Ovary (tissue), 9 donors: Measurements from ENCODE around the gene TRMT112. TPM values are rescaled to one million over a fixed set of nuclear protein-coding genes. Genes with fewer than 3 reads are reported as not detected.

Source experiments
- DNase-seq, 5 donors: peaks; one replicate each; pipeline ENCODE4 v3.0.0-alpha.2; 2019 to 2020
- H3K27ac ChIP-seq, 2 donors: fragments of 200-600 bp; one replicate each; pipeline versions ENCODE4 v1.5.1 to v1.8.0; 2019 to 2022
- H3K27me3 ChIP-seq: fragments of 200-600 bp; one replicate; pipeline ENCODE4 v1.8.0; 2022
- H3K36me3 ChIP-seq: fragments of 200-600 bp; sonication (generic); one replicate; pipeline ENCODE4 v1.5.1; 2019
- H3K4me1 ChIP-seq: one replicate; pipeline ENCODE4 v1.8.1; 2013; ENCODE audit warnings: mild to moderate bottlenecking, moderate library complexity; ENCODE audit not compliant: insufficient read depth
- H3K4me3 ChIP-seq: fragments of 200-600 bp; sonication (generic); one replicate; pipeline ENCODE4 v1.5.1; 2017
- H3K9me3 ChIP-seq, 2 donors: fragments of 200-600 bp in 1 of 2; sonication (generic) in 1 of 2; one replicate each; pipeline versions ENCODE4 v1.5.1 to v1.8.1; 2013 to 2019; ENCODE audit warnings: mild to moderate bottlenecking in 1 of 2, moderate library complexity in 1 of 2
- CTCF ChIP-seq, 3 donors: fragments of 450-650 bp in 2 of 3; fragments of 200-600 bp in 1 of 3; IDR thresholded peaks; one replicate each; pipeline versions ENCODE4 v1.5.1 to v1.8.0; 2016 to 2022; ENCODE audit warnings: antibody characterized with exemption in 3 of 3, mild to moderate bottlenecking in 1 of 3
- EP300 ChIP-seq: sonication (generic); formaldehyde crosslinking; IDR thresholded peaks from one replicate; pipeline ENCODE4 v1.6.1; 2017; ENCODE audit warnings: antibody characterized with exemption
- POLR2A ChIP-seq: fragments of 450-650 bp; IDR thresholded peaks from one replicate; pipeline ENCODE4 v1.6.1; 2017; ENCODE audit warnings: antibody characterized with exemption, mild to moderate bottlenecking, moderate library complexity
- WGBS, 3 donors: extraction: QIAGEN DNeasy Blood & Tissue Kit in 1 of 3; methylation state at CpG; one replicate each; pipeline versions ENCODE4 v1.1.5 to v1.1.7; 2013 to 2017; 5-methylcytosine and 5-hydroxymethylcytosine counted together
- intact Hi-C, 4 donors: fragments of 100-400 bp; cut with DNase I; formaldehyde crosslinking; loops; one replicate each; pipeline versions ENCODE4 v1.11.0 to v1.15.1; 2022 to 2023
- polyA plus RNA-seq, 2 donors: library from polyadenylated mRNA; stranded (reverse); fragments of 200-250 nt in 1 of 2; fragments of 350-450 nt in 1 of 2; fragmentation: Illumina TruSeq in 1 of 2; extraction: RNeasy Lipid Tissue Mini Kit (QIAGEN cat#74804) in 1 of 2; gene quantifications; one replicate each; pipeline ENCODE4 v1.2.3, GENCODE V29; 2013 to 2014
- total RNA-seq, 7 donors: library from RNA; depleted of rRNA in 2 of 7; stranded (reverse); fragments of >200 nt in 2 of 7; fragmentation: NEBNext Ultra II Directional in 3 of 7; extraction: Animal tissue kit (Norgen Biotek cat#: 25700) in 3 of 7; gene quantifications; one replicate each; pipeline versions ENCODE4 v1.1.0 to v1.2.4, GENCODE V29; 2016 to 2023
- donor health status: DM: no; HTN: no; CAD: no; lungs with moderate emphysema.
- donor health status: DM: no; HTN: no; CAD: no.
- donor health status: Bipolar disorder and iron deficiency.
- donor health status: DM: yes; HTN: yes; CAD: no.
- donor health status: DM: no; HTN: no; CAD: no.
- donor health status: DM: yes; HTN: yes; CAD: no.

Gene TRMT112
- total and polyA plus RNA-seq, 9 donors = 207 to 432 (median 275) TPM

GRCh38 chr11:64349025-64349387 is 31.6 kb upstream of the TRMT112 start:
- intact Hi-C loops = no loop called here
- H3K27ac ChIP-seq = no peak overlapping the region
- WGBS, 3 donors = 87 to 90% (median 90%) methylated on average over 7 of the region's 7 CpGs

GRCh38 chr11:64348383-64349024 is 31.1 kb upstream of the TRMT112 start:
- intact Hi-C loops = no loop called here
- DNase-seq = no peak
- no peaks in the 10 kb centered on the region for H3K36me3 ChIP-seq
- H3K4me3 ChIP-seq = no peak overlapping the region
- WGBS, 3 donors = 66 to 72% (median 68%) methylated on average over 14 of the region's 14 CpGs
- H3K4me1 ChIP-seq = no peaks in the 10 kb centered on the region
- H3K27ac ChIP-seq = no peak overlapping the region
- no peaks in the 10 kb centered on the region for H3K27me3 ChIP-seq
- TF ChIP-seq CTCF (IDR thresholded peaks at IDR 0.05) = no peak
- TF ChIP-seq POLR2A = no peak
- TF ChIP-seq EP300 = no peak
- no peaks in the 10 kb centered on the region for H3K9me3 ChIP-seq

More at GRCh38 chr11:64349025-64349387, 31.6 kb upstream of the TRMT112 start:
- H3K9me3 ChIP-seq = no peaks in the 10 kb centered on the region
- no peaks in the 10 kb centered on the region for H3K4me1 ChIP-seq
- H3K36me3 ChIP-seq = no peaks in the 10 kb centered on the region
- no peak overlapping the region for H3K4me3 ChIP-seq
- no peaks in the 10 kb centered on the region for H3K27me3 ChIP-seq
- TF ChIP-seq POLR2A = no peak
- no peak for TF ChIP-seq EP300
- TF ChIP-seq CTCF (IDR thresholded peaks at IDR 0.05) = no peak
- DNase-seq = no peak

- H3K4me1 ChIP-seq = no peaks in the 10 kb centered on the region
- DNase-seq = no peak
- WGBS, 3 donors = 89 to 91% (median 89%) methylated on average over 12 of the region's 12 CpGs
- no peak overlapping the region for H3K4me3 ChIP-seq
- no peak for TF ChIP-seq CTCF (IDR thresholded peaks at IDR 0.05)
- no peak for TF ChIP-seq POLR2A
- TF ChIP-seq EP300 = no peak
- H3K27me3 ChIP-seq = no peaks in the 10 kb centered on the region
- H3K27ac ChIP-seq = no peak overlapping the region
- intact Hi-C loops = no loop called here
- H3K9me3 ChIP-seq = no peaks in the 10 kb centered on the region
- H3K36me3 ChIP-seq = no peaks in the 10 kb centered on the region
Measured at GRCh38 chr11:64347193-64347867, 30.0 kb upstream of the TRMT112 start.

GRCh38 chr11:64344787-64345186 is 27.4 kb upstream of the TRMT112 start:
- Histone ChIP-seq H3K27me3 (no peaks in the 10 kb centered on the region), H3K4me1 (peaks cover 2% of the 10 kb centered on the region), H3K27ac (no peak overlapping the region), H3K9me3 (no peaks in the 10 kb centered on the region), H3K36me3 (no peaks in the 10 kb centered on the region), H3K4me3 (no peak overlapping the region)
- 87 to 92% (median 90%) methylated on average over 28 of the region's 28 CpGs for WGBS, 3 donors
- intact Hi-C loops = no loop called here
- TF ChIP-seq EP300 (no peak), POLR2A (no peak), CTCF (IDR thresholded peaks at IDR 0.05) (no peak)
- no peak for DNase-seq
